GM21367 (cell line): Measurements from ENCODE around the gene TMEM132D.
"Not testable (repeated sequence)": the region's sequence is repeated elsewhere in the genome, so short reads cannot be mapped to it uniquely, and the experiment has no call there.

Experiments used
- ATAC-seq: cut with Tn5 transposase; IDR thresholded peaks from one replicate; pipeline ENCODE4 v1.9.1; 2021; ENCODE audit not compliant: unreplicated experiment

Gene TMEM132D

GRCh38 chr12:129200576-129200975 is 703.2 kb downstream of the TMEM132D start:
- no peak for ATAC-seq

- ATAC-seq, result no peak
These were observed 706.9 kb downstream of the TMEM132D start for GRCh38 chr12:129196927-129197326.

GRCh38 chr12:129195081-129195480 is 708.7 kb downstream of the TMEM132D start:
- ATAC-seq, result no peak

GRCh38 chr12:129193263-129193871 is 710.5 kb downstream of the TMEM132D start:
- ATAC-seq, result no peak

GRCh38 chr12:129190827-129191226 is 713.0 kb downstream of the TMEM132D start:
- no peak for ATAC-seq

- not testable (repeated sequence) for ATAC-seq
These were observed 713.9 kb downstream of the TMEM132D start for GRCh38 chr12:129189879-129190278.

- ATAC-seq, result no peak
These were observed 716.9 kb downstream of the TMEM132D start for GRCh38 chr12:129186952-129187351.

GRCh38 chr12:129185855-129186254 is 718.0 kb downstream of the TMEM132D start:
- ATAC-seq, result no peak

GRCh38 chr12:129184127-129184928 is 719.5 kb downstream of the TMEM132D start:
- ATAC-seq, result no peak

- ATAC-seq, result no peak
These were observed 723.8 kb downstream of the TMEM132D start for GRCh38 chr12:129179941-129180553.

GRCh38 chr12:129169928-129170327 is 733.9 kb downstream of the TMEM132D start:
- ATAC-seq, result no peak

GRCh38 chr12:129163861-129164260 is 740.0 kb downstream of the TMEM132D start:
- ATAC-seq, result no peak

- no peak for ATAC-seq
These were observed 740.4 kb downstream of the TMEM132D start for GRCh38 chr12:129163461-129163860.

- ATAC-seq, result no peak
These were observed 741.0 kb downstream of the TMEM132D start for GRCh38 chr12:129162805-129163204.

GRCh38 chr12:129161511-129161910 is 742.3 kb downstream of the TMEM132D start:
- ATAC-seq, result no peak

- no peak for ATAC-seq
These were observed 743.5 kb downstream of the TMEM132D start for GRCh38 chr12:129160282-129160681.

- no peak for ATAC-seq
These were observed 751.3 kb downstream of the TMEM132D start for GRCh38 chr12:129152351-129153104.

GRCh38 chr12:129150721-129151120 is 753.1 kb downstream of the TMEM132D start:
- no peak for ATAC-seq

- no peak for ATAC-seq
These were observed 758.4 kb downstream of the TMEM132D start for GRCh38 chr12:129145381-129145780.

- no peak for ATAC-seq
These were observed 765.0 kb downstream of the TMEM132D start for GRCh38 chr12:129138776-129139175.

GRCh38 chr12:129136694-129137325 is 767.0 kb downstream of the TMEM132D start:
- ATAC-seq, result no peak
